GM21737 (cell line): ENCODE measurements around the gene MEI1.

Source experiments
- ATAC-seq: cut with Tn5 transposase; IDR thresholded peaks from one replicate; pipeline ENCODE4 v1.9.1; 2021; ENCODE audit warnings: mild to moderate bottlenecking, moderate library complexity; ENCODE audit not compliant: unreplicated experiment

Gene MEI1

GRCh38 chr22:41836551-41836950 lies 137.2 kb downstream of the MEI1 start:
- no peak for ATAC-seq

DNA sequence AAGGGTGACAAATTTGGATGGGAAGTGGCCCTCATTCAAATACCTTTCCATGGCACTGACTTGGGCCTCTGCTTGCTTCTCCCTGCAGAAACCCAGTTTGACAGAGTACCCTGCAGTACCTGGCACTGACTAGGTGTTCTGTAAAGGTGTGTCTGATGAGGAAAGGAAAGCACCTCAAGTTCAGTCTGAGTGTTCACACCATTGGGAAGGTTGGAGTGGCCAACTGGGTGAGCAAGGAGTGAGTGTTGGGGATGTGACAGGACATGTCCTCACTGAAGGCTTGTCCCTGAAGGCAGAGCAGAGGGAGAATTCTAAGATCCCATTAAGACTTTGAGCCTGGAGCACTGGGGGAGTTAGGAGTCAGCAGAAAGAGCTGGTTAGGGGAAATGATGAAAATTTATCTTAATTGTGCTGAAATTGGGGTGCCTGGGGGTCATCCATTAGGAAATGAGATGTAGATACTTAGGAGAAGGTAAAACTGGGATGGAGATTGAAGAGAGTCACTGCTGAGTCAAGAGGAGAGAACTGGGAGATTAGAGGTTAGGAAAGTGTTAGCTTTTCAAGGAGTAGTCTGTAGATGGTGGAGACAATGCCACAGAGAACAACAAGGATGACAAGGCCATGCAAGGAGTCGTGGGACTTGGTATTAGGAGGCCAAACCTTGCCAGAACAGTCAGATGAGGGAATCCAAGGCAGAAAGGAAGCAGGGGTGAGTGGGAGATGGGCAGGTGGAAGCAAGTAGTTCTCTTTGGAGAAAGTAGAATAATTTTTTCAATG lies 139.7 kb downstream of the MEI1 start:
- no peak for ATAC-seq

DNA sequence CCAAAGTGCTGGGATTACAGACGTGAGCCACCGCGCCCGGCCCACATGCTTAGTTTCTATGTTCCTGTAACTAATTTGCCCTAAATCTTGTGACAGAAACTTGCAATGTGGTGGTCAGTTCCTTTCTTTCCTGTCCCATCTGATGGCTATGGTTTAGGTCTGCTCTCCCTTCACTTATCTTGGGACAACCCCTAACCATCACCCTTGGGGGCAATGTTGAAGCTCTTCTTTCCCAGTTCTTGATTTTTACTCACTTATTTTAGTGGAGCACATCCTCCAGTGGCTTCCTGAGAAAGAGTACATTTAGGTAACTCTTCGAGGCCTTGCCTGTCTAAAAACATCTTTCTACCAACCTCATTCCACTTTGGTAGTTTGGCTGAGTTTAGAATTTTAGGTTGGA lies 140.9 kb downstream of the MEI1 start:
- ATAC-seq = no peak

DNA sequence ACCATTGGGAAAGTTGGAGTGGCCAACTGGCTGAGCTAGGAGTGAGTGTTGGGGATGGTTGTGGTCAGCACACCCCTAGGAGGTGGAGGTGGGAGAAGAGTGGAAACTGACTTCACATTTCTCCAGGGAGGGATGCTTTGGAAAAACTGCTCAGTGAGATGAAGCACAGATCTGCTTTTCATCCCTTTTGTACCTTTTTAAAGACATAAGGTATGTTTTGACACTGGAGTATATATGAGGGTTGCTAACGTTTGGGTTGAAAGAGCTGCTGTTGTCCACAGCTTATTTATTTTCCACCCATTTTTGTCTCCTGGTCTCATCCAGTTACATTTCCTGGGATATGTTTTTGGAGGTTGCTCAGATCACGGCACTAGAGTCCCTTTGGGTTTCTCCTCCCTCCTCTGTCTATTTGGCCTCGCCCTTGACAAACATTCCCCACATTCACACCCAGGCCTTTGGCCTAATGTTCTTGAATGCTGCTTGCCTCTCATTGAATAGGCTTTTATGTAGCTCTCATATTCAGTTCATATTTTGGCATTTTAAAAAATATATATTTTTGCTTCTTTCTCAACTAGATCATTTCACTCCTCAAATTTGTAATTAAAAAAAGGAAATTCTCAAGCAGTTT lies 141.9 kb downstream of the MEI1 start:
- ATAC-seq = no peak

DNA sequence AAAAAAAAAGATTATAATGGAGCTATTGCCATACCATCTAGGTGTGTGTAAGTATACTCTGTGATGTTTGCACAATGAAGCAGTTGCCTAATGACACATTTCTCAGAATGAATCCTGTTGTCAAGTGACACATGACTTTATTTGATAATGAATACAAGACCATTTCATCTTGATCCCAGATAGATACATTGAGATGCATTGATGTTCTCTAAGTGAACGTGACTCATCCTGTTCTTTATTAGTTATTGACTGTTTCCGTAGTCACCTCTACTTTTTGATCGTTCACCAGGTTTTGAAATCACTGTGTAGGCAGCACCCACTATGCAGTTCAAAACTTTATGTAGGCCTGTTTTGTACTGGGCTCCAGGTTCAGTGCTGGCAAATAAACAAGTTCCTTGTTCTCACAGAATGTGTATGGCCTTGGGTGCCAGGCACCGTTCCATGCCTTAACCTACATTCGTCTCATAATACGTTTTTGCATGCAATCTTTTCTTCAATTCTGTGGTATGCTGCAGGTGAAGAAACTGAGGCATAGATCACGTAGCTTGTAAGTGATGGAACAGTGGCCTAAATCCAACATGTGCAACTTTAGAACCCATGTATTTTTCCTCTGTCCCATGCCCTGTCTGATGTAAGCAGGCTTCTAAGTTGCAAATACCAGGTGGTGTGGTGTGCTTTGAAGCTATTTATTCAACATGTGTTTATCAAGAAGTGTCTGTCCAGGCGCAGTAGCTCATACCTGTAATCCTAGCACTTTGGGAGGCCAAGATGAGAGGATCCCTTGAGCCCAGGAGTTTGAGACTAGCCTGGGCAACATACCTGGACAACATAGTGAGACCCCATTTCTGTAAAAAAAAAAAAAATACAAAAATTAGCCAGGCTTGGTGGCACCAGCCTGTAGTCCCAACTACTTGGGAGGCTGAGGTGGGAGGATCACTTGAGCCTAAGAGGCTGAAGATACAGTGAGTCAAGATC lies 144.0 kb downstream of the MEI1 start:
- no peak for ATAC-seq

DNA sequence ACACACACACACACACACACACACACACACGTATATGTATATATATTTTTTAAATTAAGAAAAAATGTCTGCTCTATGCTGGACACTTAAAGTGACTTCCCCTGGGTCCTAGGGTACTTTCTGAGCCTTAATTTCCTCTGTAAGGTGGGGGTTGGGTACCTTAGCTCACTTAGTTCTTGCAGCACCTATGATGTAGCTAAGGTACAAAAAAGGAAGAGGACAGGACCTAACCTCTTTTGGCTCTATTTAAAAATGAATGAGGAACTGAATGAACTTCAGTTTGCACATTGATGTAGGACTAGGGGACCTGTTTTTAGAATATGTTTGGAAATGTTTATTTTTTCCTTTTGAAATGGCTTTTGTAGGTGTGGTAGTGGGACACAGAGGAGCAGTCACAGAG lies 144.7 kb downstream of the MEI1 start:
- no peak for ATAC-seq

- ATAC-seq = no peak
Observed at GRCh38 chr22:41844513-41844912, 145.2 kb downstream of the MEI1 start.

GRCh38 chr22:41845380-41846267 lies 146.3 kb downstream of the MEI1 start:
- ATAC-seq = no peak

- no peak for ATAC-seq
Observed at GRCh38 chr22:41846268-41846987, 147.1 kb downstream of the MEI1 start.

- no peak for ATAC-seq
Observed at GRCh38 chr22:41847300-41847699, 148.0 kb downstream of the MEI1 start.

- ATAC-seq = no peak
Observed at GRCh38 chr22:41848468-41848867, 149.2 kb downstream of the MEI1 start.
